ENCODE measurements around the gene CDK8.
"Not testable (repeated sequence)": the region's sequence is repeated elsewhere in the genome, so short reads cannot be mapped to it uniquely, and the experiment has no call there.

Gene CDK8

DNA sequence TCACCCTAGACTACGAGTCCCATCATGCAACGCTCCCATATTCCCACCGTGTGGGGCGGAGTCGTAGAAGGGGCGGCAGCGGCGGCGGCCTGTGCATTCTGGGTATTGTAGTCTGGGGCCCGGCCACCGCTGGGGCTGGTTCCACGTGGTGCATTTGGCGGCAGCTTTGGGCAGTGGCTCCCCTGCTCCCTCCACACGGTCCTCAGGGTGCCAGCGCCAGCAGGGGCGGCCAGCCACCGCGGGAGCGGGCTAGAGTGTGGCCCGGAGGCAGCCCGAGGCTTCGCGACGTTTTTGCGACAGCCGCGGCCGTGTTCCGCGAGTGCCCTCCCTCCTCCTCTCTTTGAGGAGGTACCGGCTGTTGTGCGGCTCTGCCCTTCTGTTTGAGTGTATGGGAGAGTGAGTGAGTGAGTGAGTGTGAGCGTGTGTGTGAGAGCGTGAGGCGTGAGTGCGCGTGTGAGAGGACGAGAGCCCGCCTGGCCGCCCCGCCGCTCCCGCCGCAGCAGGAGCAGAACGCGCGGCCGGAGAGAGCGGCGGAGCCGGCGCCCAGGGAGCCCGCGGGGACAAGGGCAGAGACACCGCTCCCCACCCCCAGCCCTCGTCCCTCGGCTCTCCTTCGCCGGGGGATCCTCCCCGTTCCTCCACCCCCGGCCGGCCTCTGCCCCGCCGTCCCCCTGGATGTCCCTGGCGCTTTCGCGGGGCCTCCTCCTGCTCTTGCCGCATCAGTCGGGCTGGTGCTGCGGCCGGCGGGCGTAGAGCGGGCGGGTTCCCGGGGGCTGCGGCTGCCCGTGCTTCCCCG is at the start of gene CDK8:
Gene CDK8 (plus strand): TSS at position 343 of the 796 bp plus-strand sequence. CDS start 513 bp downstream, outside the sequence.
- DNase-seq = peak; percentile 87

DNA sequence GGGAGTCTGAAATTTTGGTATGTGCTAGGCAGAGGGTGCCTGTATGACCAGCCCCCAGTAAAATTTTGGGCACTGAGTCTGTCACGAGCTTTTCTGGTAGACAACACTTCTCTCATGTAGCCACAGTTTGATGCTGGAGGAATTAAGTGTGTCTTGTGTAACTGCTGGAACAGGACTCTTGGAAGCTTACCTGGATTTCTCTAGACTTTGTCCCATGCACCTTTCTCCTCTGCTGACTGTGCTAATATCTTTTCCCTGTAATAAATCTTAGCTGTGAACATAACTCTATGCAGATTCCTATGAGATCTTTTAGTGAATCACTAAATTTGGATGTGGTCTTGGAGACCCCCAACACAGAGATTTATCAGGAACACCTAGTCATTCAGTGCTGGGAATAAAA is 45.6 kb upstream of the CDK8 start:
- no peak for DNase-seq

DNA sequence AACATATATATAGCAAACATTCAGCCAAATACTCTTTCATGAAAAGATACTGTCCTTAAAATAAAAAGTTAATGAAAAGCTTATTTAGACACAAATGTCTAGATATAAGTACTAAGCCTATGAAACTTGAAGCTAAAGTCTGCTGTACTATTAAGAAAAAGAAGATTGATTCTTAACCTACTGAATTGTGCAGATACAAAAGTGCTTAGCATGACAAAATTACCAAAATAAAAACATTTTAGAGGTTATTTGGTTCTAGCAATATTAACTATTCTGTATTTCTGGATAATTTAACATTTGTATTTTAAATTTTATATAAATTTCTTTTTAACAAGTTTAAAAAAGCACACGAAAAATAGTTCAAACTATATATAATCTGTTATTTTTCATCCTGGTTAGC is 40.6 kb upstream of the CDK8 start:
- DNase-seq = no peak

DNA sequence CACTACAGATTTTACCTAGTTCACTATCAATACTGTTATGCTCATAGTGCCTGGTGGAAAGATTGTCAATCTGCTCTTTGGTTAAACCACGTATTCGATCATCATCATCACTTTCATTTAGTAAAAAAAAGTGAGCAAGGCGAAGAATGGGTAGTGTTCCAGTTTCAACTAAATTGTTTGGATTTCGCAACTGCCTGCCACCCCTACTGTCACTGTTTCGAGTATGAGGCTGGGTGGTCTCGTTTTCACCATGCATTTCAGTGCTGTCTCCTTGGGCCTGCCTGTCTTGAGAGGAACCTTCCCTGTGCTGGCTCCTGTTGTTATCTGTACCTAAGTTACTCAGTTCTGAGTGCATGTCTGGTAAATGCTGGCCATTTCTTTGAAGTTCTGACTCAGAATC is 39.9 kb upstream of the CDK8 start:
- DNase-seq = no peak

DNA sequence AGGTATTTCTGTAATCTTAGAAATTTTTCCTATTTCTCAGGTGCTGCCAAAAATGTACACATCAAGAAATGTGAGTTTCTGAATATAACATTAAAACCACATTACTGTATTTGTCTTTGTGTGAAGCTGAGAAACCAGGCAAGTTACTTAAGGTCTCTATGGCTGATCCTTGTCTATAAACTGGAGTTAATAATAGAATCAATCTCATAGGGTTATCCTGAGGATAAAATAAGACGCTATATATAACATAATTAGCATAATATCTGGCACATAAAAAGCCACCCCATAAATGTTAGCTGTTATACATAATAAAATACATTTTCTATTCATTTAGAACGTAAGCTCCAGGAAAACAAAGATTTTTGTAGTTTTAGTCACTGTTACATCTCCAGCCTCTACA is 37.9 kb upstream of the CDK8 start:
- DNase-seq = no peak

DNA sequence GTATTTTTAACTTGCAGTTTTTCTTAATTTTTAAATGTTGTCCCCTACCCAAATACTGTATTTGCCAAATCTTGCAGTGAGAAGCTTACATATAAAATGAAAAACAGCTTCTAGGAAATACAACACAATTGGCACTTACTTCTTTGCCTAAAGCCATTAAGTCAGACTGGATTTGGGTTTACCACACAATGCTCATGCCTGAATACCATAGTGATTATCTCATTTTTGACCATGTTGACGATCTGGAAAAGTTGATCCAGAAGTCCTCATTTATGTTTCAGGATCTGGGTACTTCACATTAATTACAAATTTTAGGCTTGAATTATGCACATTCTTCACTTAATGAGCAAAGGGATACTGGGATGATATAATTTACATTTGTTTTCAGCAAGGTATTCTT is 34.2 kb upstream of the CDK8 start:
- DNase-seq = no peak

DNA sequence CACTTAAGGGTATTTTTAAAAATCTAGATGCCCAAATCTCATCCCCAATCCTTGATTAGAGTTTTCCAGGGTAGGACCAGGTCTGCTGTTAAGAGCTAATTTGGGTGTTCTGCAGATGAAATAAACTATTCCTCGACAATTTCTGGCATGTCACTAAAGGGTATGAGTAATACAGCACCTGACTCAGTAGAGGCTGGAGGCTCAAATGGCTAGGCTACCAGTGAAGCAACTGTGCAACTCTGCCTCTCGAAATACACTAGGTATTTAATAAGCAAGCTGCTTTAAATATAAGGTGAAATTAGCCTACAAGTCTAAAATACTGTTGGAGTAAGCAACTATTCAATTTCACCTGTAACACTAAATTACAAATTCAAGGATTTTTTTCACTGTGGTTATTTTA is 33.4 kb upstream of the CDK8 start:
- DNase-seq = no peak

DNA sequence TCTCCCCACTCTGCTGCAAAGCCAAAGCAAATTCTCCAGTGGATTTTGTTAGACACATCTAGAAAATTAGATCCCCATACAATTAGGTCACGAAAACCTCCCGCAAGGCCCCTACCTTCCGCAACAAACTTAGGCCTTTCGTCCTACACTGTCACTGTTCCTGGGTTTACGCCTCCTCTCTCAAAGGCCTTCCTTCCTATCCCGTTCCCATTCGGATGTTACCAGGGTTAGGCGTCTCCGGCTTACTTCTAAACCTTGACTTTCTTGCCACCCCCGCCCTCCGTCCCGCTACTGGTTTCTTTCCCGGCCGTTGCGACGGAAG is 32.6 kb upstream of the CDK8 start:
- DNase-seq = no peak

DNA sequence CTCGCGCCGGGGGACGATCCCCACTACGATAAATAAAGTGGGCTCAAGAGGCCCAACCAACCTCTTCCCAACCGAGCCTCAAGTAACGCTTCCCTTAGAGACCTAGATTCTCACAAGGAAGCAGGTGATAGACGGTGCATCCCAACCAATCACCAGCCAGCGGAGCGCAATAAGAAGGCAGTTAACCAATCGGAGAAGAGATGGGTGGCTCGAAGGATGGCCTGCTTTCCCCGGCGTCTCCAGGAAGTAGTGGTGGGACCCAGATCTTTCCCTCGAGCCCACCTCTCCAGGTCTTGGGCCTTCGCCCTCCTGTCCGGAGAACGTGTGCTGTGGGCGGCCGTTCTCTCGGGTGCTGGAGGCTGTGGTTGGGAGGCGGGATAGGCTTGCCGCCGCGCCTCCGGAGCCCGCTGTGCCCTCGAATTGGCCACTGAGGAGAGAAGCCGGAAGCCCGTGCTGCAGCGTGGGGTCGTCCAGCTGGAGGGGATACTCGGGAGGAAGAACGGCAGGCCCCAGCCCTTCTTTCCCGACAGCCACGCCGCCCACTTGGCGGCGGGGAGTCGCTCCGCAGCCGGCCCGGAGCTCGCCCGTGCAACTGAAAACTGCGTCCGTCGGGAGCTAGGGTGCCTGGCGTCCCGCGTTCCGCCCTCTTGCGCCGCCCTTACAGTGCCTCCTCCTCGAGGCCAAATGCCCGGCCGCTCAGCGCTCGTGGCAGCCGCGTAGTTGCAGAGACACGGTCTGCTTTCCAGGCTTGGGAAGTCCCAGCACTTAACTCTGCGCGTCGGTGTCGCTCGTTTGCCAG is 32.0 kb upstream of the CDK8 start, which contains the start of gene RNF6:
Gene RNF6 (minus strand): TSS at position 594 of the 799 bp plus-strand sequence. CDS start 2,665 bp downstream, outside the sequence.
- peak; percentile 81 for DNase-seq

DNA sequence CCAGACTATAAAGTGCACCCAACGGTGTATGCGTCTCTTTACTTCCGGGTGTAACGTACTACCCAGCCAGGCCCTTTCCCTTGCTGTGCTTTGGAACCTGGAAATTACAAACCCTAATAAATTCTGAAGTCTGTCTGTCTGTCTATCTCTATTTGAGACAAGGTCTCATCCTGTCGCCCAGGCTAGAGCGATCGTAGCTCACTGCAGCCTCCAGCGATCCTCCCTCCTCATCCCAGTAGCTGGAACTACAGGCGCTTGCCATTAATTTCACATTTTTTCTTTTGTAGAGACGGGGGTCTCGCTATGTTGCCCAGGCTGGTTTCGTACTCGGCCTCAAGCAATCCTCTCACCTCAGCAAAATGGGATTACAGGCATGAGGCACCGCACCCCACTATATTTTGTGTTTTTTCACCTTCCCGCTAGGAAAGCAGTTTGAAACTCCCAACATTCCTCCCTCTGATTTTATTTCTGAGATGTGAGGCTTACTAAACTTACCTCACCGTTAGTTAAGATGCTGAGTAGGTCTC is 31.3 kb upstream of the CDK8 start:
- no peak for DNase-seq

DNA sequence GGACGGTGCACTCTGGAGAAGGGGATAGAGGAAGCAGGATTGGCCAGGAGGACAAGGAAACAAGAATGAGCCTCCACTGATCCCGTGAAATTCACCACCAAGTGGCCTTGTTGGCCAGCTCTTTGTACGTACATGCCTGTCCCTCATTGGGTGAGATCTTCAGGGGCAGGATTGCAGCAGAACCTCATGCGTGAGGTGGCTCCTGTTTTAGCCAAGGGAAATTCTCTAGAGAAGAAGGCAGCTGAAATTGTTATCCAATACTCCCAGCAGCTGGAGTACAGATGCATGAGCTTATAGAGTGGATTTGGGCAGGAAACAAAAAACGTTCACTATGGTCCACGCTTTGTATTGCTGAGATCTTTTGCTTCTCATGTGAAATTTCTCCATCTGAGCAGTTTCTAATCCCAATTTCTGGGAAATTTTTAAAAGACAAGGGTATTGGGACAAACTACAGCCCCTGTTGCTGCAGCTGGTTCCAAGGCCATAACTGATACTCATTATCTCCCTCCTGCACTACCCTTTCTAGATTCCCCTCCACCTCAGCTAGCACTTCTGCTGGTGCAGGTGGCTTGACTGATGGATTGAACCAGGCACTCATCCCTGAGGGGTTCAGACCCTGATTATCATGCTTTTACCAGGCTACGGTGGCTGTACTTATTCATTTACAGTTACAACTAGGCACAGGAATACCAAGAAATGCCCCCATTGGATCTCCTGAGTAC is 27.9 kb upstream of the CDK8 start:
- no peak for DNase-seq

DNA sequence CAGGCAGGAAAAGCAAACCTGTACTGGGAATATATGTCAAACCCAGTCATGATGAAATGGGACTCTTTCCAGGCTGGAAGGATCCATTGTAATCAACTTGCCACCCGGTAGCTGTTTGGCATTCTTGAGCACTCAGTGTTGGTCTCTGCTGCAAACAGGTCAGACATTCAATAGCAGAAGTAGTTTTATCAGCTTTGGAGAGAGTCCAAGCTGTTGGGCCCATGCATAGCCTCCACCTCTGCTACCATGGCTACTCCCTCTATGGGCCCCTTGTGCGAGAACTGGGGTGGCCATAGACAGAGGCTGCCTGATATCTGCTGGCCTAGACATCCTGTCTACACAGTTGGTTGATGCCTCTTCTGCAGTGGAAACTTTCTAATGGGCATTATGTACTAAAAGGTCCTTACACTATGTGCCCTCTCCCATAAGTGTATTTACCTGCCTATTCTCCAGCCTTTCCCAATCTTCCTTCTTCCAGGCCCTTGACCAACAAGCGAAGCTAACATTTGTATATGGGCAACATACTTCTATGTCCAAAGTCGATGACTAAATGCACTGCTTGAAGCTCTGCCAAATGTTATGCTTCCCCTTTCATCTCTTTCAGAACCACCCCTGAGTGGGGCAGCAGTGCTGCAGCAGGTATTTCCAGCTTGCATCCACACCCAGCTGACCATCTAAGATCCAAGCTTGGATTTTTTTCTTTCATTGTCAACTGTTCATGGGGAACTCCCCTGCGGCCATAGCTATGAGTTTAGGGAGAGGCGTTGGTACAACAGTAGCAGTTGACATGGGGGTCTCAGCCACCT is 26.6 kb upstream of the CDK8 start:
- DNase-seq = no peak

DNA sequence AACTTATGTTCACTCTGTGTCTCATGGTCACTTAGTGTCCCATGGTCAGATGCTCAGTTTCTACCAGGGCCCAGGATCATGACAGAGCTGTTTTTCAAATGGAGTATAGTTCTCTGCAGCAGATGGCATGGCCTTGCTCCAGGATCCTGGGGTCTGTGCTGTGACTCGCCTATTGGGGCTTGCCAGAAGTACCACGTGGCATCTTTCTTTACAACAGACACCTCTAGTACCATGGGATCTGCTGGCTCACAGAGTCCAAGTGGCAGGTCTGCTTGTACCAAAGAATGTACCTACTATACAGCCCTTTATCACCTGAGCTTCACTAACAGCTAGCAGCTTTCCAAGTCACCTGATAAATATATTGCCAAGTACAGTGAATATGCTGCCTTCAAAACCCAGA is 25.8 kb upstream of the CDK8 start:
- DNase-seq = no peak

DNA sequence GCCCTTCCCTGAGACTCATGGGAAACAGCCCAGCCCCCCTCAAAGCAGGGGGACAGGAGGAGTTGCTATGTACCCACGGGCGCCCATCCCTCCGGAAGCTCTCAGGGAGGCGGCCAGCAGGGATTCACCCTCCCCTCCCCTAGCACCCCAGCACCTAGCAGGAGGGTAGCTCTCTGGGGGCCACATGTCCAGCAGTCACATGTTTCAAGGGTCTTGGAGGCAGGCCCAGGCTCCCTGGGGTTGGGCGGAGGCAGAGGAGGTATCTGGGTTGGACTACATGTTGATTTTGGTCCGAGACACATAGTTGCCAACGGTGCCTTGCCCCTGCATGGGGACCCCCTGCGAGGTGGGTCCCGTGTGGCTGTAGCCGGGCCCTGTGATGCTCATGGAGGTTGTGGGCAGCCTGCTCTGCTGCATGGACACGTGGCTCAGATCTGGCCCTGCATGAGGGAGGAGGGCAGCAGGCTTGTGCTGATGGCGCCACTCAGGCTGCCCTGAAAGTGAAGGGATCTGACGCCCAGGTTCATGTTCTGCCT is 24.8 kb upstream of the CDK8 start:
- DNase-seq = no peak

DNA sequence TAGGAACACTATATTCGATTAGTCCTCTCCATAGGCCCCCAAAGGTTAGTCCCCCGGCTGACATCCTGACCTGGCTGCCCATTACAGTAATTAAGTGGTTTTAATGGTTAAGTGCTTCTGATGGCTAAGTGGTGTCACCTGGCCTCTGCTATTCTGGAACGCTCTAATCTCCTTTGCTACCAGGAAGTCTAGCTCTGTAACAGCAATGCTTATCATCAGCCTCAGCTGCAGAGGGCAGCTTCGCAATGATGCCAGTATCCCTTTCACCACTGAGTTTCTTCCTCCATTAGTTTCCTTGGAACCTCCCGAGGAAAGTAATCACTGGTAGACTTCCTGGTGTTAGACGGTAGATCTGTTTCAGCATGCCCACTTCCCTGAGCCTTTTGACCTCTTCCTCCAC is 23.2 kb upstream of the CDK8 start:
- no peak for DNase-seq

DNA sequence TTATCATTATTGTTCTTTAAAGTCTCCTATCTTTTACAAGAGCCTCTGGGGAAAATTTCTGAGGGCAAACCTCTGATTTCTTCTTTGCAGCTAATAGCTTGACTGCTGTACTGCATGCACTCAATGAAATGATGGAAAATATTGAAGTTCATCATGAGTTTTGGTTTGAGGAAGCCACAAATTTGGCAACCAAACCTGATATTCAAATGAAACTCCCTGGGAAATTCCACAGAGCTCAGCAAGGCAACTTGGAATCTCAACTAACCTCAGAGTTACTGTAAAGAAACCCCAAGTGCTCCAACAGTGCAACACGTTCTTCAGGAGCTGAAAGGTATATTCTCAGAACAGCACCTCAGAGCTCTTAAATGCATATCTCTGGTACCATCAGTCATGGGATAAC is 17.6 kb upstream of the CDK8 start:
- no peak for DNase-seq

DNA sequence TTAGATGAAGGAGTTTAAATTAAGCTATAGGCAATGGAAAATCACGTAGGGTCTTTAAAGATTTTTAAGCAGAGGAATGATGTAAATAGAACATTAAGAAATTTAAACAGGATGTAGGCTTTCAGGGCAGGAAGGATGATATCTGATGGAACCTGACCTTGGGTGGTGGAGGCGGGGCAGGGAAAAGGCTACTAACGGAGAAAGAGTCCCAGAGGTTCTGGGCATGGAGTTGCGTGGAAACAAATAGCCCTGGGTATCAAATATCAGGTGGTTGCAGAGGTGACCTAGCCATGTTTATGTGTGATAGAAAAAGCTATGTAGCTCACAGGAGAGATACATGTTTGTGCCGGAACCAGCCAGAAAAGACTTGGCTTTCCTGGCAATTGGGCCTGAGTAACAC is 7.8 kb upstream of the CDK8 start:
- no peak for DNase-seq

DNA sequence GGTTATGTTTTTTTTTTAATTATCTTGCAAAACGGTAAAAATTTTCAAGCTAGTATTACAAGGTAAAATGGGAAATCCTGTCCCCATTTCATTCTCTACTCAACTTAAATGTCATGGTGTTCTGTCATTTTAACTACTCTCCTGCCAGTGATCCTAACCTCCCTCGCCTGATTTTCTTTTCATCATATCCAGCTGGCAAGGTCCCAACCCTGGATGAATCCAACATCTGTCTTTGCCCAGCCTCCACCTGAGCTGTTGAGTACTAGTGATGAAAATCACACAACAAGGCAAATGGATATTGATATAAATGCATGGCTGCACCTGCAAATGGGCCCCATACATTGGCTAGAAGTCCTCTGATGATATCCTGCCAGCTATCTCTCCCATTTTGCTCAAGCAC is 6.9 kb upstream of the CDK8 start:
- no peak for DNase-seq

DNA sequence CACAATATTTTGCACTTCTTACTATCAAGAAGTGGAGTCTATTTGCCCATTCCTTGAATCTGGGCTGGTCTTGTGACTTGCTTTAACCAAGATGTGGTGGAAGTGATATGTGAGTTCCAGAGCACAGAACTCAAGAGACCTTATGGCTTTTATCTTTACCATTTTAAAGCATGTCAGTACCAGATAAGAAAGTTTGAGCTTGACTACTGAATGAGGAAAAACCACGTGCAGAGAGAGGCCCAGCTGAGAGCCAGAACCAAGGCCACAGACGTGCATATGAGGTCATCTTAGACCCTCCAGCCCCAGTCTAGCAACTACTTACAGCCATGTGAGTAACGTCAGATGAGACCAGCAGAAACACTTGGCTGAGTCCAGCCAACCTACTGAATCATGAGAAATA is 6.3 kb upstream of the CDK8 start:
- no peak for DNase-seq

DNA sequence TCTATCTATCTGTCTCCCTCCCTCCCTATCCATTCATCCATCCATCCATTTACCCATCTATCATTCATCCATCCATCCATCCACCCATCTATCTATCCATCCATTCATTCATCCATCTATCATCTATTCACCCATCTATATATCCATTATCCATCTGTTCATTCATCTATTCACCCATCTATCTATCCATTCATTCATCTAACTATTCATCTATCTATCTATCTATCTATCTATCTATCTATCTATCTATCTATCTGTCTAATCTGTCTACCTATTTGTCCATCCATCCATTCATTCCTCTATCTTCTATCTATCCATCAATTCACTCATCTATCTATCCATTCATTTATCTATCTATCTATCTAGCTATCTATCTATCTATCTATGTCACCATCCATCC is 4.4 kb upstream of the CDK8 start:
- no peak for DNase-seq

DNA sequence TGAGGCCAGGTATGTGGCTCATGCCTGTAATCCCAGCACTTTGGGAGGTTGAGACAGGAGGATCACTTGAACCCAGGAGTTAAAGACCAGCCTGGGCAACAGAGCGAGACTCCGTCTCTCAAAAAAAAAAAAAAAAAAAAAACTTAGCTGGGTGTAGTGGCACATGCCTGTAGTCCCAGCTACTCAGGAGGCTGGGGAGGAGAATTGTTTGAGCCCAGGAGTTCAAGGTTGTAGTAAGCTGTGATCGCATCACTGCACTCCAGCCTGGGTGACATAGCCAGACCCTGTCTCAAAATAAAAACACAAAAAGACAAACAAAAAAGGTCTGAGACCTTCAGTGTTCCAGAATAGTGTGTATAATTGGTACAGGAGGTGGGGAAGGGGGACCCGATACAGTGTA is 1.9 kb upstream of the CDK8 start:
- DNase-seq = not testable (repeated sequence)

DNA sequence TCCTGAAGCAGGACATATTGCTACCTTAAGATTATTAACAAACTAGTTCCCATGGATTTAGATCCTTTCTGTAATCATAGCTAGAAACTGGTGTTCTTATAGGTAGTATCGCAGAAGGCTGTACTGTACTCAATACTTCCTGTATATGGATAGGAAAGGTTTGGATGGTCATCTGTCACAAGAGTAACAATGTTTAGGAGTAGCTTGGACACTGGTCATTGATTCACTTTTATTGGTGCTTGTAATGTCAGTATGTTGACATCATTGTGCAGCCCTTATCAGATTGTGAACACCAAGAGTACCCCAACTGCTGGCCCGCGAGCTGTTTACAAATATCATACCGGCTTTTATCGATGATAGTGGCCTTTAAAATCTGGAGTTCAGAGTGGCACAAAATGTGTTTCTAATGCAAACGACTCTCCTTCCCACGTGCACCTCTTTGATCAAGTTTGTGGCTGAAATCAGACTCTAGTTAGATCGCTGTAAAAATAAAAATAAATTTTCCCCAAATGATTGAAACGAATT is 605 bp upstream of the CDK8 start:
- no peak for DNase-seq
